ENCODE results near the gene RAB6B.

Gene RAB6B

DNA sequence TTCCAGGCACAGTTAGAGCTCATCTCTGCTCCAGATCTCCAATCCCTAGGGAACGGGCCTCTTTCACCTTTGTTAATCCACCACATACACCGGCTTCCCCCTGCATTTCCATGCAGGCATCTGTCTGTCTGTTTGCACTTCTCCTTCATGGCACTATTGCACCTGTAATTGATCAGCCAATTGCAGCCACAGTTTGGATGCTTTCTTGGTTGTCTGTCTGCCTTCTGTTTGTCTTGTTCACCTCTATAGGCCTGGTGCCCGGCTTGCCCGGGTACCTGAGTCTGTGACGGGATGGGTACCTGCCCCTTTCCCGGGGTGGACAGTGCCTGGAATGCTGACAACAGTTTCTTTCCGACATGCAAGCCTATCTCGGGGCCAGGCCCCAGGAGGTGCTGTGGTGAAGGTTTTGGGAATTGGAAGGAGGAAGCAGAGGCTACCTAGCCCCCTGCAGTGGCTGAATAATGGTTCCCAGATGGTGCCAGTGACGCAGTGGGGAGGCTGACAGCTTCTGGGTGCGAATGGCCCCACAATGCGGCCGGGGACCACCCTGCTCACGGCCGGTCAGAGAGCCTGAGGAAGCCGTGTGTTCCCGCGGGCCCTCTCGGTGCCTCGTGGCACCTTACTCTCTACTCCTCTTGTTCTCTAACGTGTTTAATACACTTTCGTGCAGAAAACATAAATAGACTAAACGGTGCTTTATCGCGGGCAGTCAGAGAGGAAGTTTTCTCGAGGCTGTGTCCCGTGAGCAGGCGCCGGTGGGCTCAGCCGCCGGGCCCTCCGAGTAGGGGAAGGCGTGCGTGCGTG, 31.3 kb upstream of the RAB6B start:
- Histone ChIP-seq H3K9me3 (ENCODE audit: insufficient read depth, low read length) (no peaks in the 10 kb centered on the region), H3K4me2 (ENCODE audit: low read length) (peak overlapping the region; percentile 85), H3K36me3 (replicated peaks; ENCODE audit: low read depth, low read length) (no peaks in the 10 kb centered on the region), H3K27me3 (ENCODE audit: low read depth, low read length) (peaks cover 24% of the 10 kb centered on the region), H3K79me2 (ENCODE audit: low read length) (no peaks in the 10 kb centered on the region), H2AFZ (ENCODE audit: low read depth, low read length) (peak overlapping the region; percentile 93), H3K9ac (ENCODE audit: low read length) (peak overlapping the region; percentile 49), H3K27ac (ENCODE audit: low read length) (no peak overlapping the region), H4K20me1 (ENCODE audit: insufficient read depth, low read length) (no peaks in the 10 kb centered on the region), H3K4me1 (ENCODE audit: low read length) (peaks cover 10% of the 10 kb centered on the region; the same call in 1 of the 2 replicates), H3K4me3 (ENCODE audit: low read length) (peak overlapping the region; percentile 86)
- TF ChIP-seq EZH2phosphoT487 (IDR thresholded peaks at IDR 0.05; ENCODE audit: low read depth) = no peak
- TF ChIP-seq, protein P1, sequence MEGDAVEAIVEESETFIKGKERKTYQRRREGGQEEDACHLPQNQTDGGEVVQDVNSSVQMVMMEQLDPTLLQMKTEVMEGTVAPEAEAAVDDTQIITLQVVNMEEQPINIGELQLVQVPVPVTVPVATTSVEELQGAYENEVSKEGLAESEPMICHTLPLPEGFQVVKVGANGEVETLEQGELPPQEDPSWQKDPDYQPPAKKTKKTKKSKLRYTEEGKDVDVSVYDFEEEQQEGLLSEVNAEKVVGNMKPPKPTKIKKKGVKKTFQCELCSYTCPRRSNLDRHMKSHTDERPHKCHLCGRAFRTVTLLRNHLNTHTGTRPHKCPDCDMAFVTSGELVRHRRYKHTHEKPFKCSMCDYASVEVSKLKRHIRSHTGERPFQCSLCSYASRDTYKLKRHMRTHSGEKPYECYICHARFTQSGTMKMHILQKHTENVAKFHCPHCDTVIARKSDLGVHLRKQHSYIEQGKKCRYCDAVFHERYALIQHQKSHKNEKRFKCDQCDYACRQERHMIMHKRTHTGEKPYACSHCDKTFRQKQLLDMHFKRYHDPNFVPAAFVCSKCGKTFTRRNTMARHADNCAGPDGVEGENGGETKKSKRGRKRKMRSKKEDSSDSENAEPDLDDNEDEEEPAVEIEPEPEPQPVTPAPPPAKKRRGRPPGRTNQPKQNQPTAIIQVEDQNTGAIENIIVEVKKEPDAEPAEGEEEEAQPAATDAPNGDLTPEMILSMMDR (IDR thresholded peaks at IDR 0.05; ENCODE audit: low read depth, low read length) = no peak

GRCh38 chr3:133925960-133926735, 30.5 kb upstream of the RAB6B start:
- no peak overlapping the region for H3K27ac ChIP-seq (ENCODE audit: low read length)
- H3K27me3 ChIP-seq (ENCODE audit: low read depth, low read length) = peaks cover 24% of the 10 kb centered on the region
- no peaks in the 10 kb centered on the region for H3K79me2 ChIP-seq (ENCODE audit: low read length)
- no peaks in the 10 kb centered on the region for H3K9me3 ChIP-seq (ENCODE audit: insufficient read depth, low read length)
- H3K4me3 ChIP-seq (ENCODE audit: low read length) = no peak overlapping the region
- no peaks in the 10 kb centered on the region for H3K36me3 ChIP-seq (replicated peaks; ENCODE audit: low read depth, low read length)
- H3K4me2 ChIP-seq (ENCODE audit: low read length) = no peak overlapping the region
- peaks cover 10% of the 10 kb centered on the region; the same call in 1 of the 2 replicates for H3K4me1 ChIP-seq (ENCODE audit: low read length)
- H2AFZ ChIP-seq (ENCODE audit: low read depth, low read length) = no peak overlapping the region
- H4K20me1 ChIP-seq (ENCODE audit: insufficient read depth, low read length) = no peaks in the 10 kb centered on the region
- TF ChIP-seq, protein P1 (IDR thresholded peaks at IDR 0.05; ENCODE audit: low read depth, low read length) = no peak
- TF ChIP-seq EZH2phosphoT487 (IDR thresholded peaks at IDR 0.05; ENCODE audit: low read depth) = no peak
- H3K9ac ChIP-seq (ENCODE audit: low read length) = no peak overlapping the region

GRCh38 chr3:133924041-133924440, 28.4 kb upstream of the RAB6B start:
- H3K4me2 ChIP-seq (ENCODE audit: low read length) = no peak overlapping the region
- peaks cover 10% of the 10 kb centered on the region; the same call in 1 of the 2 replicates for H3K4me1 ChIP-seq (ENCODE audit: low read length)
- no peaks in the 10 kb centered on the region for H4K20me1 ChIP-seq (ENCODE audit: insufficient read depth, low read length)
- no peaks in the 10 kb centered on the region for H3K9me3 ChIP-seq (ENCODE audit: insufficient read depth, low read length)
- H3K9ac ChIP-seq (ENCODE audit: low read length) = no peak overlapping the region
- H3K27ac ChIP-seq (ENCODE audit: low read length) = no peak overlapping the region
- no peak overlapping the region for H2AFZ ChIP-seq (ENCODE audit: low read depth, low read length)
- no peaks in the 10 kb centered on the region for H3K79me2 ChIP-seq (ENCODE audit: low read length)
- peaks cover 31% of the 10 kb centered on the region for H3K27me3 ChIP-seq (ENCODE audit: low read depth, low read length)
- no peaks in the 10 kb centered on the region for H3K36me3 ChIP-seq (replicated peaks; ENCODE audit: low read depth, low read length)
- TF ChIP-seq, protein P1 (IDR thresholded peaks at IDR 0.05; ENCODE audit: low read depth, low read length) = no peak
- TF ChIP-seq EZH2phosphoT487 (IDR thresholded peaks at IDR 0.05; ENCODE audit: low read depth) = no peak
- no peak overlapping the region for H3K4me3 ChIP-seq (ENCODE audit: low read length)

- H3K79me2 ChIP-seq (ENCODE audit: low read length) = no peaks in the 10 kb centered on the region
- no peak overlapping the region for H3K9ac ChIP-seq (ENCODE audit: low read length)
- TF ChIP-seq, protein P1 (IDR thresholded peaks at IDR 0.05; ENCODE audit: low read depth, low read length) = no peak
- no peak for TF ChIP-seq EZH2phosphoT487 (IDR thresholded peaks at IDR 0.05; ENCODE audit: low read depth)
- no peak overlapping the region for H3K4me2 ChIP-seq (ENCODE audit: low read length)
- H4K20me1 ChIP-seq (ENCODE audit: insufficient read depth, low read length) = no peaks in the 10 kb centered on the region
- peaks cover 28% of the 10 kb centered on the region for H3K27me3 ChIP-seq (ENCODE audit: low read depth, low read length)
- H3K9me3 ChIP-seq (ENCODE audit: insufficient read depth, low read length) = no peaks in the 10 kb centered on the region
- H3K4me1 ChIP-seq (ENCODE audit: low read length) = no peaks in the 10 kb centered on the region
- H3K36me3 ChIP-seq (replicated peaks; ENCODE audit: low read depth, low read length) = no peaks in the 10 kb centered on the region
- no peak overlapping the region for H3K27ac ChIP-seq (ENCODE audit: low read length)
- H3K4me3 ChIP-seq (ENCODE audit: low read length) = no peak overlapping the region
- no peak overlapping the region for H2AFZ ChIP-seq (ENCODE audit: low read depth, low read length)
Measured at GRCh38 chr3:133921592-133921991, 25.9 kb upstream of the RAB6B start.

All from OCI-LY3 (cell line).